Heart left ventricle (tissue), 16 donors: Measurements from ENCODE around the gene BIN1. TPM values are rescaled to one million over a fixed set of nuclear protein-coding genes. Genes with fewer than 3 reads are reported as not detected.

ENCODE experiments used
- ATAC-seq, 4 donors: fragments of 200-7000 bp; cut with Tn5 transposase; one replicate each; pipeline ENCODE4 v1.9.1; 2020 to 2022; ENCODE audit warnings: moderate library complexity in 4 of 4, mild to moderate bottlenecking in 3 of 4, moderate number of reproducible peaks in 1 of 4
- DNase-seq, 5 donors: peaks; one replicate each; pipeline ENCODE4 v3.0.0-alpha.2; 2020
- H3K27ac ChIP-seq, 12 donors: fragments of 200-600 bp; sonication (generic) in 4 of 12; one replicate each; pipeline versions ENCODE4 v1.5.0 to v1.8.0; 2016 to 2022; ENCODE audit warnings: mild to moderate bottlenecking in 2 of 12
- H3K27me3 ChIP-seq, 9 donors: fragments of 200-600 bp; sonication (generic) in 2 of 9; one replicate each; pipeline versions ENCODE4 v1.5.1 to v1.8.0; 2016 to 2022; ENCODE audit warnings: mild to moderate bottlenecking in 3 of 9
- H3K36me3 ChIP-seq, 9 donors: fragments of 200-600 bp; sonication (generic) in 2 of 9; one replicate each; pipeline versions ENCODE4 v1.5.0 to v1.8.0; 2018 to 2022; ENCODE audit warnings: mild to moderate bottlenecking in 2 of 9
- H3K4me1 ChIP-seq, 12 donors: fragments of 200-600 bp; sonication (generic) in 4 of 12; one replicate each; pipeline versions ENCODE4 v1.5.0 to v1.8.0; 2016 to 2022; ENCODE audit warnings: mild to moderate bottlenecking in 3 of 12
- H3K4me3 ChIP-seq, 12 donors: fragments of 200-600 bp; sonication (generic) in 4 of 12; one replicate each; pipeline versions ENCODE4 v1.5.0 to v1.8.0; 2017 to 2022; ENCODE audit warnings: mild to moderate bottlenecking in 9 of 12, moderate library complexity in 4 of 12
- H3K9me3 ChIP-seq, 12 donors: fragments of 200-600 bp; sonication (generic) in 4 of 12; one replicate each; pipeline versions ENCODE4 v1.5.0 to v1.8.0; 2016 to 2022; ENCODE audit warnings: mild to moderate bottlenecking in 1 of 12
- CTCF ChIP-seq, 12 donors: fragments of 200-600 bp; sonication (generic) in 4 of 12; IDR thresholded peaks; one replicate each; pipeline versions ENCODE4 v1.5.0 to v1.8.0; 2018 to 2022; ENCODE audit warnings: antibody characterized with exemption in 12 of 12, mild to moderate bottlenecking in 5 of 12
- POLR2A ChIP-seq, 2 donors: fragments of 450-650 bp; IDR thresholded peaks; one replicate each; pipeline ENCODE4 v1.6.1; 2017; ENCODE audit warnings: antibody characterized with exemption in 2 of 2, mild to moderate bottlenecking in 2 of 2, moderate library complexity in 2 of 2
- WGBS, 4 donors: extraction: QIAGEN DNeasy Blood & Tissue Kit in 2 of 4; methylation state at CpG; one replicate each; pipeline versions ENCODE4 v1.1.5 to v1.1.7; 2013 to 2018; 5-methylcytosine and 5-hydroxymethylcytosine counted together
- intact Hi-C, 10 donors: fragments of 100-400 bp; cut with DNase I; formaldehyde crosslinking; loops; one replicate each; pipeline versions ENCODE4 v1.11.1 to v1.14.2; 2022
- polyA plus RNA-seq, 2 donors: library from polyadenylated mRNA; stranded (reverse); fragments of 200-250 nt; gene quantifications; one replicate each; pipeline ENCODE4 v1.2.3, GENCODE V29; 2013
- total RNA-seq, 9 donors: library from RNA; depleted of rRNA in 2 of 9; stranded (reverse); fragments of >200 nt in 2 of 9; fragmentation: NEBNext Ultra II Directional in 3 of 9; extraction: Animal tissue kit (Norgen Biotek cat#: 25700) in 3 of 9; gene quantifications; one replicate each; pipeline versions ENCODE4 v1.1.0 to v1.2.4, GENCODE V29; 2016 to 2023
- donor health status: ischemic (EF 13 %, LVEDD 7.1; RV severe dilation, severe dysfunction).
- donor health status: healthy with polysubstance abuse.
- donor health status: DM: no; HTN: yes; CAD: no.
- donor health status: DM: no; HTN: no; CAD: no.
- donor health status: ischemic (EF 25% LVEDD 6.9; RV normal size, moderate dysfunction).
- donor health status: ischemic (EF 25% LVEDD 5.7; RV mildly dilated, moderate dysfunction).
- donor health status: healthy.
- donor health status: DM: yes; HTN: yes; CAD: no.
- donor health status: ischemic (EF 35%, LVEDD 5.7; RV mildly dilated, moderate dysfunction).
- donor health status: nonischemic (EF 11% LVEDD 7.7; RV severe dilation, severe dysfunction).
- donor health status: DM: yes; HTN: yes; CAD: no.
- donor health status: PGD.
- donor health status: ischemic (EF 29% LVEDD 5.4; RV normal size, mild dysfunction).
- donor health status: nonischemic (EF 23%, LVEDD 6.1; RV moderate dilation, normal function).

The BIN1 gene
- total and polyA plus RNA-seq, 11 donors = 4.3 to 22.2 (median 15.6) TPM

GRCh38 chr2:127105656-127106456 is 1.1 kb downstream of the BIN1 start:
- H3K4me1 ChIP-seq = peaks cover 0 to 29% (median 14%) of the 10 kb centered on the region in 12 donors
- DNase-seq = peak in 2 of 5 donors; percentile 33 to 68
- ATAC-seq = peak in 3 of 4 donors; percentile 7 to 25 (median 8)
- peak overlapping the region; percentile 59 to 90 (median 72) for H3K4me3 ChIP-seq
- TF ChIP-seq CTCF (IDR thresholded peaks at IDR 0.05) (no peak), POLR2A (IDR thresholded peaks at IDR 0.05) (no peak)
- peaks cover 0 to 8% (median 0%) of the 10 kb centered on the region in 9 donors for H3K27me3 ChIP-seq
- intact Hi-C loops = loop anchor here in 2 of 10 donors (5.0 kb wide), 2 partner anchors 39 to 41 kb away; no protein-coding TSS in a partner anchor
- peak overlapping the region in 11 of 12 donors; percentile 2 to 83 (median 71) for H3K27ac ChIP-seq
- 7 to 19% (median 10%) methylated on average over 24 to 51 of the region's 51 CpGs for WGBS, 4 donors
- no peaks in the 10 kb centered on the region for H3K9me3 ChIP-seq
- H3K36me3 ChIP-seq = no peaks in the 10 kb centered on the region

GRCh38 chr2:127104881-127105655 is 1.9 kb downstream of the BIN1 start:
- DNase-seq = peak in 2 of 5 donors; percentile 25 to 31
- intact Hi-C loops = loop anchor here in 3 of 10 donors (5.0 kb wide), 2 partner anchors 38 to 42 kb away; no protein-coding TSS in a partner anchor

GRCh38 chr2:127104166-127104660 is 2.7 kb downstream of the BIN1 start:
- H3K9me3 ChIP-seq = no peaks in the 10 kb centered on the region
- no peak overlapping the region for H3K27ac ChIP-seq
- DNase-seq (peak in 1 of 5 donors; percentile 13), ATAC-seq (no peak)
- 89 to 93% (median 92%) methylated on average over 6 to 8 of the region's 8 CpGs for WGBS, 4 donors
- TF ChIP-seq CTCF (IDR thresholded peaks at IDR 0.05) = no peak
- no peak for TF ChIP-seq POLR2A (IDR thresholded peaks at IDR 0.05)
- H3K4me1 ChIP-seq = peaks cover 0 to 29% (median 12%) of the 10 kb centered on the region in 12 donors
- H3K4me3 ChIP-seq = no peak overlapping the region
- intact Hi-C loops = loop anchor here in 1 of 10 donors (5.0 kb wide), 1 partner anchor 37 kb away; no protein-coding TSS in a partner anchor
- peaks cover 0 to 4% (median 0%) of the 10 kb centered on the region in 9 donors for H3K27me3 ChIP-seq
- H3K36me3 ChIP-seq = no peaks in the 10 kb centered on the region

More at GRCh38 chr2:127104881-127105655, 1.9 kb downstream of the BIN1 start:
- Histone ChIP-seq H3K4me3 (peak overlapping the region in 11 of 12 donors; percentile 62 to 90 (median 76)), H3K9me3 (no peaks in the 10 kb centered on the region), H3K36me3 (no peaks in the 10 kb centered on the region), H3K4me1 (peaks cover 0 to 29% (median 14%) of the 10 kb centered on the region in 12 donors), H3K27ac (peak overlapping the region in 3 of 12 donors; percentile 66 to 83 (median 82)), H3K27me3 (peaks cover 0 to 8% (median 0%) of the 10 kb centered on the region in 9 donors)
- TF ChIP-seq POLR2A (IDR thresholded peaks at IDR 0.05) (no peak), CTCF (IDR thresholded peaks at IDR 0.05) (no peak)
- no peak for ATAC-seq
- WGBS, 4 donors = 47 to 74% (median 69%) methylated on average over 4 to 6 of the region's 6 CpGs
